Sigmoid colon (tissue), 4 donors: ENCODE data around the gene TP53INP2.

Experiments used
- POLR2A ChIP-seq, 2 donors: fragments of 450-650 bp; IDR thresholded peaks; one replicate each; pipeline ENCODE4 v1.6.1; 2016; ENCODE audit warnings: antibody characterized with exemption in 2 of 2, mild to moderate bottlenecking in 2 of 2, moderate library complexity in 2 of 2
- POLR2AphosphoS5 ChIP-seq, 4 donors: sonication (generic); formaldehyde crosslinking; IDR thresholded peaks; one replicate each; pipeline ENCODE4 v1.6.1; 2017; ENCODE audit warnings: antibody characterized with exemption in 4 of 4
- TF ChIP-seq, protein P1 (sequence below), 4 experiments: fragments of 450-650 bp in 3 of 4; fragments of 200-600 bp in 1 of 4; IDR thresholded peaks; one replicate each; pipeline ENCODE4 v1.5.1; 2016 to 2019; ENCODE audit warnings: antibody characterized with exemption in 4 of 4, mild to moderate bottlenecking in 3 of 4, moderate library complexity in 2 of 4

- TF ChIP-seq, protein P1, sequence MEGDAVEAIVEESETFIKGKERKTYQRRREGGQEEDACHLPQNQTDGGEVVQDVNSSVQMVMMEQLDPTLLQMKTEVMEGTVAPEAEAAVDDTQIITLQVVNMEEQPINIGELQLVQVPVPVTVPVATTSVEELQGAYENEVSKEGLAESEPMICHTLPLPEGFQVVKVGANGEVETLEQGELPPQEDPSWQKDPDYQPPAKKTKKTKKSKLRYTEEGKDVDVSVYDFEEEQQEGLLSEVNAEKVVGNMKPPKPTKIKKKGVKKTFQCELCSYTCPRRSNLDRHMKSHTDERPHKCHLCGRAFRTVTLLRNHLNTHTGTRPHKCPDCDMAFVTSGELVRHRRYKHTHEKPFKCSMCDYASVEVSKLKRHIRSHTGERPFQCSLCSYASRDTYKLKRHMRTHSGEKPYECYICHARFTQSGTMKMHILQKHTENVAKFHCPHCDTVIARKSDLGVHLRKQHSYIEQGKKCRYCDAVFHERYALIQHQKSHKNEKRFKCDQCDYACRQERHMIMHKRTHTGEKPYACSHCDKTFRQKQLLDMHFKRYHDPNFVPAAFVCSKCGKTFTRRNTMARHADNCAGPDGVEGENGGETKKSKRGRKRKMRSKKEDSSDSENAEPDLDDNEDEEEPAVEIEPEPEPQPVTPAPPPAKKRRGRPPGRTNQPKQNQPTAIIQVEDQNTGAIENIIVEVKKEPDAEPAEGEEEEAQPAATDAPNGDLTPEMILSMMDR (IDR thresholded peaks at IDR 0.05), result no peak
- TF ChIP-seq POLR2A (IDR thresholded peaks at IDR 0.05) (no peak), POLR2AphosphoS5 (IDR thresholded peaks at IDR 0.05) (no peak)
These were observed 28.6 kb upstream of the TP53INP2 start for GRCh38 chr20:34675561-34675960.
